Thyroid gland (tissue), 4 donors: ENCODE data around the gene HAND1. TPM values are rescaled to one million over a fixed set of nuclear protein-coding genes. Genes with fewer than 3 reads are reported as not detected.

ENCODE experiments used
- DNase-seq, 2 donors: peaks; one replicate each; pipeline ENCODE4 v3.0.0-alpha.2; 2019
- H3K27ac ChIP-seq, 3 donors: fragments of 200-600 bp; sonication (generic); 1 replicate in 2 of 3; 2 replicates in 1 of 3; pipeline ENCODE4 v1.5.1; 2016 to 2019; ENCODE audit warnings: mild to moderate bottlenecking in 1 of 3, moderate library complexity in 1 of 3
- H3K27me3 ChIP-seq: fragments of 200-600 bp; sonication (generic); one replicate; pipeline ENCODE4 v1.5.1; 2019
- H3K36me3 ChIP-seq, 2 donors: fragments of 200-600 bp; sonication (generic); one replicate each; pipeline ENCODE4 v1.5.1; 2016 to 2019
- H3K4me1 ChIP-seq, 2 donors: fragments of 200-600 bp; sonication (generic); one replicate each; pipeline ENCODE4 v1.5.1; 2017 to 2019
- H3K4me3 ChIP-seq, 3 donors: fragments of 200-600 bp; sonication (generic); replicated peaks in 1 of 3; 1 replicate in 2 of 3; 2 replicates in 1 of 3; pipeline ENCODE4 v1.5.1; 2016; ENCODE audit warnings: mild to moderate bottlenecking in 1 of 3
- H3K9me3 ChIP-seq: fragments of 200-600 bp; sonication (generic); one replicate; pipeline ENCODE4 v1.5.1; 2017
- CTCF ChIP-seq, 6 experiments: fragments of 200-600 bp in 3 of 6; fragments of 450-650 bp in 3 of 6; sonication (generic) in 3 of 6; IDR thresholded peaks; one replicate each; pipeline ENCODE4 v1.5.1; 2016 to 2019; ENCODE audit warnings: antibody characterized with exemption in 6 of 6, mild to moderate bottlenecking in 2 of 6, inconsistent platforms in 1 of 6, moderate library complexity in 1 of 6
- POLR2A ChIP-seq, 2 donors: fragments of 450-650 bp; IDR thresholded peaks; one replicate each; pipeline ENCODE4 v1.6.1; 2017; ENCODE audit warnings: antibody characterized with exemption in 2 of 2, mild to moderate bottlenecking in 2 of 2, moderate library complexity in 1 of 2
- WGBS, 2 donors: methylation state at CpG; one replicate each; pipeline ENCODE4 v1.1.5; 2017; 5-methylcytosine and 5-hydroxymethylcytosine counted together
- intact Hi-C: fragments of 100-400 bp; cut with DNase I; formaldehyde crosslinking; loops from one replicate; pipeline ENCODE4 v1.15.1; 2023
- total RNA-seq, 4 donors: library from RNA; depleted of rRNA; stranded (reverse); fragments of >200 nt; gene quantifications; one replicate each; pipeline ENCODE4 v1.2.3, GENCODE V29; 2016

HAND1 gene
- total RNA-seq, 4 donors from 2014 or later = not detected

GRCh38 chr5:154473581-154474283, 4.3 kb downstream of the HAND1 start:
- WGBS, 2 donors = 9 to 16% methylated on average over 34 to 40 of the region's 40 CpGs
- intact Hi-C loops = no loop called here
- peaks cover 21 to 50% of the 10 kb centered on the region in 2 donors for H3K4me1 ChIP-seq

GRCh38 chr5:154472871-154473580, 5.0 kb downstream of the HAND1 start:
- Histone ChIP-seq H3K36me3 (no peaks in the 10 kb centered on the region), H3K27ac (no peak overlapping the region), H3K27me3 (peaks cover 73% of the 10 kb centered on the region), H3K4me3 (no peak overlapping the region), H3K9me3 (no peaks in the 10 kb centered on the region), H3K4me1 (peaks cover 14 to 43% of the 10 kb centered on the region in 2 donors)
- 5 to 14% methylated on average over 25 to 32 of the region's 35 CpGs for WGBS, 2 donors
- TF ChIP-seq POLR2A (IDR thresholded peaks at IDR 0.05) (no peak), CTCF (IDR thresholded peaks at IDR 0.05) (no peak)
- intact Hi-C loops = no loop called here
- DNase-seq = no peak

More at GRCh38 chr5:154473581-154474283, 4.3 kb downstream of the HAND1 start:
- TF ChIP-seq POLR2A (IDR thresholded peaks at IDR 0.05) (no peak), CTCF (IDR thresholded peaks at IDR 0.05) (no peak)
- DNase-seq = no peak
- Histone ChIP-seq H3K27me3 (peaks cover 80% of the 10 kb centered on the region), H3K27ac (no peak overlapping the region), H3K4me3 (no peak overlapping the region), H3K9me3 (no peaks in the 10 kb centered on the region), H3K36me3 (no peaks in the 10 kb centered on the region)

- Histone ChIP-seq H3K4me3 (no peak overlapping the region), H3K27me3 (peaks cover 58% of the 10 kb centered on the region), H3K9me3 (no peaks in the 10 kb centered on the region), H3K4me1 (peaks cover 2 to 26% of the 10 kb centered on the region in 2 donors), H3K27ac (no peak overlapping the region), H3K36me3 (no peaks in the 10 kb centered on the region)
- 19 to 26% methylated on average over 11 of the region's 11 CpGs for WGBS, 2 donors
- no peak for TF ChIP-seq CTCF (IDR thresholded peaks at IDR 0.05)
- no peak for TF ChIP-seq POLR2A (IDR thresholded peaks at IDR 0.05)
- DNase-seq = no peak
- intact Hi-C loops = no loop called here
These were observed 6.8 kb downstream of the HAND1 start for GRCh38 chr5:154470947-154471870.

GRCh38 chr5:154470137-154470536, 7.9 kb downstream of the HAND1 start:
- 63 to 71% methylated on average over 2 of the region's 2 CpGs for WGBS, 2 donors
- no peak for DNase-seq
- Histone ChIP-seq H3K27me3 (peaks cover 47% of the 10 kb centered on the region), H3K4me3 (no peak overlapping the region), H3K4me1 (peaks cover 0 to 15% of the 10 kb centered on the region in 2 donors), H3K9me3 (no peaks in the 10 kb centered on the region), H3K27ac (no peak overlapping the region), H3K36me3 (no peaks in the 10 kb centered on the region)
- TF ChIP-seq CTCF (IDR thresholded peaks at IDR 0.05) (no peak), POLR2A (IDR thresholded peaks at IDR 0.05) (no peak)
- intact Hi-C loops = no loop called here
